Nephron (organoid): Measurements from ENCODE around the gene ACAP2.

Experiments
- H3K27ac Mint-ChIP-seq, 3 experiments: 2 replicates each; pipeline ENCODE4 v1.8.0; 2020; ENCODE audit warnings: mixed read lengths in 3 of 3, mild to moderate bottlenecking in 2 of 3, moderate library complexity in 1 of 3
- H3K27me3 Mint-ChIP-seq: 2 replicates; pipeline ENCODE4 v1.8.0; 2021; ENCODE audit warnings: low read depth, mild to moderate bottlenecking, moderate library complexity, mixed read lengths
- H3K36me3 Mint-ChIP-seq: 2 replicates; pipeline ENCODE4 v1.8.0; 2020; ENCODE audit warnings: low read depth, mixed read lengths
- H3K4me1 Mint-ChIP-seq: 2 replicates; pipeline ENCODE4 v1.8.0; 2020; ENCODE audit warnings: mixed read lengths
- H3K4me3 Mint-ChIP-seq, 3 experiments: 2 replicates each; pipeline ENCODE4 v1.8.0; 2020; ENCODE audit warnings: mild to moderate bottlenecking in 3 of 3, mixed read lengths in 3 of 3, moderate library complexity in 2 of 3
- H3K9me3 Mint-ChIP-seq: 2 replicates; pipeline ENCODE4 v1.8.0; 2020; ENCODE audit warnings: mixed read lengths
- CTCF ChIP-seq, 3 experiments: fragments of 200-600 bp; sonication (generic); IDR thresholded peaks; one replicate each; pipeline ENCODE4 v1.5.0; 2021; ENCODE audit warnings: antibody characterized with exemption in 3 of 3; ENCODE audit not compliant: unreplicated experiment in 3 of 3

Gene ACAP2

GRCh38 chr3:195286115-195286872, 156.5 kb downstream of the ACAP2 start:
- H3K27me3 Mint-ChIP-seq: no peaks in the 10 kb centered on the region
- no peak overlapping the region for H3K4me3 Mint-ChIP-seq
- peaks cover 36% of the 10 kb centered on the region for H3K36me3 Mint-ChIP-seq
- no peaks in the 10 kb centered on the region for H3K9me3 Mint-ChIP-seq
- H3K27ac Mint-ChIP-seq: no peak overlapping the region
- TF ChIP-seq CTCF (IDR thresholded peaks at IDR 0.05; ENCODE audit: unreplicated experiment in 3 of 3): no peak
- no peaks in the 10 kb centered on the region for H3K4me1 Mint-ChIP-seq

GRCh38 chr3:195285372-195285771, 157.4 kb downstream of the ACAP2 start:
- H3K27ac Mint-ChIP-seq: no peak overlapping the region
- no peaks in the 10 kb centered on the region for H3K9me3 Mint-ChIP-seq
- H3K4me3 Mint-ChIP-seq: no peak overlapping the region
- TF ChIP-seq CTCF (IDR thresholded peaks at IDR 0.05; ENCODE audit: unreplicated experiment in 3 of 3): no peak
- H3K27me3 Mint-ChIP-seq: no peaks in the 10 kb centered on the region
- H3K36me3 Mint-ChIP-seq: peaks cover 36% of the 10 kb centered on the region
- H3K4me1 Mint-ChIP-seq: no peaks in the 10 kb centered on the region

GRCh38 chr3:195284842-195285241, 158.0 kb downstream of the ACAP2 start:
- peaks cover 36% of the 10 kb centered on the region for H3K36me3 Mint-ChIP-seq
- H3K27ac Mint-ChIP-seq: no peak overlapping the region
- H3K4me1 Mint-ChIP-seq: no peaks in the 10 kb centered on the region
- no peaks in the 10 kb centered on the region for H3K9me3 Mint-ChIP-seq
- no peak for TF ChIP-seq CTCF (IDR thresholded peaks at IDR 0.05; ENCODE audit: unreplicated experiment in 3 of 3)
- H3K27me3 Mint-ChIP-seq: no peaks in the 10 kb centered on the region
- H3K4me3 Mint-ChIP-seq: no peak overlapping the region

GRCh38 chr3:195282961-195283360, 159.9 kb downstream of the ACAP2 start:
- Mint-ChIP-seq H3K27ac (no peak overlapping the region), H3K4me1 (no peaks in the 10 kb centered on the region), H3K36me3 (peaks cover 28% of the 10 kb centered on the region), H3K4me3 (no peak overlapping the region), H3K27me3 (no peaks in the 10 kb centered on the region), H3K9me3 (no peaks in the 10 kb centered on the region)
- TF ChIP-seq CTCF (IDR thresholded peaks at IDR 0.05; ENCODE audit: unreplicated experiment in 3 of 3): no peak

- Mint-ChIP-seq H3K9me3 (no peaks in the 10 kb centered on the region), H3K27me3 (no peaks in the 10 kb centered on the region), H3K36me3 (peaks cover 3% of the 10 kb centered on the region), H3K27ac (no peak overlapping the region), H3K4me1 (peaks cover 8% of the 10 kb centered on the region), H3K4me3 (no peak overlapping the region)
- no peak for TF ChIP-seq CTCF (IDR thresholded peaks at IDR 0.05; ENCODE audit: unreplicated experiment in 3 of 3)
Measured at GRCh38 chr3:195274259-195274966, 168.4 kb downstream of the ACAP2 start.
